ENCODE results near the gene NCAM2.
A peak's percentile ranks its signal among the peaks of the same experiment; 100 is the strongest.

Gene NCAM2

DNA sequence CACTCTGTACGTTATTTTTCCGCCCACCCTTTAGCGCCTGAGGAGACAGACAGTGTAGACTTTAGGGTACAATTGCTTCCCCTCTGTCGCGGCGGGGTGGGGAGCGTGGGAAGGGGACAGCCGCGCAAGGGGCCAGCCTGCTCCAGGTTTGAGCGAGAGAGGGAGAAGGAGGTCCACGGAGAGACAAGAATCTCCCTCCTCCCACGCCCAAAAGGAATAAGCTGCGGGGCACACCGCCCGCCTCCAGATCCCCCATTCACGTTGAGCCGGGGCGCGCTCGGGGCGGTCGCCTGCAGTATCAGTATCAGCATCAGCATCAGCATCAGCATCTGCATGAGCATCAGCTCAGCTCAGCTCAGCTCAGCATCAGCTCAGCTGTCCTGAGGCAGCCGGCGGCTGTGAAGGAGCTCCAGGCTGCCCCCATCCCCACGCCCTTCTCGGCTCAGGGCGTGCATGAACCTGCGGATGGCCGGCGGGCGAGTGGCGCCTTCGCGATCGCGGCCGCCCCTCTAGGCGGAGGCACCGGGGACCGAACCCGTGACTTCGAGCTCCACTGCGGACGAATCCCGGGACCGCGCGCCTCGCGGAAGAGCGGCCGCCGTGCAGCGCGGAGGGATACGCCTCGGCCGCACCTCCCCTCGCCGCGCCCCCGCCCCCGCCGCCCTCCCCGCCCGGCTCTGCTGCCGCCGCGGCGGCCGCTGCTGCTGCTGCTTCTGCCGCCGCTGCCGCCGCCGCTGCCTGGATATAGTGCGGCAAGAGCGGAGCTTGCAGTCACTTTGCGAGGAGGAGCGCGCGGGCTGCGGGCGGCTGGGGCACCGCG is at the start of gene NCAM2:
Gene NCAM2, plus strand, starts transcription at position 774 of the 820 bp plus-strand sequence.
- peak; percentile 57 for DNase-seq (ENCODE audit: low read depth)
- H3K4me3 ChIP-seq (ENCODE audit: low read length): peak within 1 kb of the TSS; percentile 36
- TF ChIP-seq, protein P1, sequence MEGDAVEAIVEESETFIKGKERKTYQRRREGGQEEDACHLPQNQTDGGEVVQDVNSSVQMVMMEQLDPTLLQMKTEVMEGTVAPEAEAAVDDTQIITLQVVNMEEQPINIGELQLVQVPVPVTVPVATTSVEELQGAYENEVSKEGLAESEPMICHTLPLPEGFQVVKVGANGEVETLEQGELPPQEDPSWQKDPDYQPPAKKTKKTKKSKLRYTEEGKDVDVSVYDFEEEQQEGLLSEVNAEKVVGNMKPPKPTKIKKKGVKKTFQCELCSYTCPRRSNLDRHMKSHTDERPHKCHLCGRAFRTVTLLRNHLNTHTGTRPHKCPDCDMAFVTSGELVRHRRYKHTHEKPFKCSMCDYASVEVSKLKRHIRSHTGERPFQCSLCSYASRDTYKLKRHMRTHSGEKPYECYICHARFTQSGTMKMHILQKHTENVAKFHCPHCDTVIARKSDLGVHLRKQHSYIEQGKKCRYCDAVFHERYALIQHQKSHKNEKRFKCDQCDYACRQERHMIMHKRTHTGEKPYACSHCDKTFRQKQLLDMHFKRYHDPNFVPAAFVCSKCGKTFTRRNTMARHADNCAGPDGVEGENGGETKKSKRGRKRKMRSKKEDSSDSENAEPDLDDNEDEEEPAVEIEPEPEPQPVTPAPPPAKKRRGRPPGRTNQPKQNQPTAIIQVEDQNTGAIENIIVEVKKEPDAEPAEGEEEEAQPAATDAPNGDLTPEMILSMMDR (IDR thresholded peaks at IDR 0.05; ENCODE audit: insufficient read depth, low read depth, low read length, missing control alignments): no peak

DNA sequence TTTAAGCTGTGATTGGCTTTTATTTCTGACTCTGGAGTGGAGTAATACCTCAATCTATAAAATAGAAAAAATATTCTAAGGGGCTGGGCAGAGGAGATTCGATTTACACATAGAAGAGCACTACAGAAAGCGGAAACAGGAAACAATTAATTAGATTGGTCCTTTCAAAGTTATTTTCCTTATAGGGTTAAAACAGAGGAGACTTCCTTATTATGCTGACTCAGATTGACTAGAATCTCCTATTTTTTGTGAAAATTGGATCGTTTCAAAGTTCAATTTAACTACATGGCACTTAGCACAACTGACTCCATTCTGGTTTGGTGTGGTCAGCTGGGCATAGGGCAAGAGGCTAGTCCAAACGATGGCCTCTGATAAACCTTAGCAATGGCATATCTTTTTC is 48.3 kb upstream of the NCAM2 start:
- H3K4me3 ChIP-seq (ENCODE audit: low read length): no peak overlapping the region
- no peak for DNase-seq (ENCODE audit: low read depth)
- TF ChIP-seq, protein P1 (IDR thresholded peaks at IDR 0.05; ENCODE audit: insufficient read depth, low read depth, low read length, missing control alignments): no peak

DNA sequence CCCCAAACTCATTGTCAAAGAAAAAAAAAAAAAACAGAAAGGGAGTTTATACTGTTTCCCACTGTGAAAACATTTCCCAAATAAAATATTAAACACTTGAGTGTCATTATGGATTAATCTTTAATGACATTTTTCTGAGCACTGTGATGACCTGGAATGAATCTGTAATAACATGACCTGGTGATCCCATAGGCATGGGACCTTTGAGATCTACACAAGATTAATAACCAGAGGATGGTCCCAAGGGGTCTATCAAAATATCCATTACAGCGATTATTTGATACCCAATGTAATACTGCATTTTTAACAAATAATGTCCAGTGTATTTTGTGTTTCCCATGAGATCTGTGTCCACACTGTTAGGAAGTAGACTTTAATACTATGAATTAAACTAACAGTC is 32.4 kb upstream of the NCAM2 start:
- no peak overlapping the region for H3K4me3 ChIP-seq (ENCODE audit: low read length)
- TF ChIP-seq, protein P1 (IDR thresholded peaks at IDR 0.05; ENCODE audit: insufficient read depth, low read depth, low read length, missing control alignments): no peak
- no peak for DNase-seq (ENCODE audit: low read depth)

DNA sequence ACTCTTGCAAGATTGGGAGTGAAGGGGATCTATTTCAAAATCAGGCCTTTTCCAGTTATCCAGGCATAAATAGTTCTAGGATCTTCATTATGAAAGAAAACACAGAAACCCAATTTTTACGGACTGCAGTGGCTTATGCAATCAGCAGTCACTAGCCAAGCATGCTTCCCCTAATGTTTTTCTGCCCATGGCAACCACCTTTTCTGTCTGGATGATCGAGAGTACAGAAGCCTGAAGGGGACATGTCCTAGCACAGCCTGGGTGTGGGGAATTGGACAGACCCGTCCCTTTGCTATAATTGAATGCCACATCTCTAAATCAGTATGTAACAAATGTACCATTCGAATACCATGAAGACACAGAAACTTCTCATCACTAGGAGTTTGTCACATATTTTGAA is 29.8 kb upstream of the NCAM2 start:
- no peak overlapping the region for H3K4me3 ChIP-seq (ENCODE audit: low read length)
- DNase-seq (ENCODE audit: low read depth): no peak
- TF ChIP-seq, protein P1 (IDR thresholded peaks at IDR 0.05; ENCODE audit: insufficient read depth, low read depth, low read length, missing control alignments): no peak

DNA sequence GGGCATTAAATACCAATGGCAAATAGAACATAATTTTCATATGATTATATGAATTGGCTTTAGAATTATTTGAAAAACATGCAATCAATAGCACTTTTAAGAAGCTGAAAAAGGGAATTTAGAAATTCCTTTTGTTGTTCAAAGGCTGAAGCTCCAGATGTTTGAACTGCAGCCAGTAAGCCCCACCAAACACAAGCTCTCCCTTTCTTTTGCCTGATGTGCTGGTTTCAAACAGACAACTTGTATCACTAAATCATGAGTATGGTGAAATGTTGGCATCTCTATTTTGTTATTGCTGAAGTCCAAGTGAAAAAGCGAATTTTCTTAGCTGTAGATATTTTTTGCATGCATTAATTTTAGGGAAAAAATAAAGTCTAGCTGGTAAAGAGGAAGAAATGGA is 27.5 kb upstream of the NCAM2 start:
- H3K4me3 ChIP-seq (ENCODE audit: low read length): no peak overlapping the region
- TF ChIP-seq, protein P1 (IDR thresholded peaks at IDR 0.05; ENCODE audit: insufficient read depth, low read depth, low read length, missing control alignments): no peak
- DNase-seq (ENCODE audit: low read depth): no peak

DNA sequence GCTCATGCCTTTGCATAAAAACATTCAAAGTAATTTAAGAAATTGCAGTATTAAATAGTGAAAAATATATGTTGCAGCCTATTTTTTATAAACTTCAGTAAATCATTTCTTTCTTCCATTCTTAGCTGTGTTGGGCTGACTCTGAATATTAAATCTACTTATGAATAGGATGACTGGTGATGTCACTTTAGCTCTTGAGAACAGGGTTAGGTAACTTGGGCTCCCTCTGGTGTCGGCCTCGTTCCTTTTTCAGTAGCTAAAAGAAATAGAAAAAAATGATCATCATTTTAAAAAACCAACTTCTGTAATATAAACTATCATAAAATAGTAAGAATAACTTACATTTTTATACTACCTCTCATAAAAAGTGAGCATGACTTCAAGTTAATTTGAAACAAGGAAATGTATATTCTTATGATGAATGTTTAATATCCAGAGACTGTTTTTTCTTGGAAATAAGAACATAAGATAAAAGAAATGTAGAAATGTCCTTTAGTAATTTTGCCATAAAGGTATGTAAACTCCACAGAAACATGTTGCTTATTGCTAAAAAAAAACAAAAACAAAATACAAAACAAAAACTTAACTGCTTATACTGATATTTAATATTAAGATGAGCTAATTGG is 26.8 kb upstream of the NCAM2 start:
- DNase-seq (ENCODE audit: low read depth): peak; percentile 52
- TF ChIP-seq, protein P1 (IDR thresholded peaks at IDR 0.05; ENCODE audit: insufficient read depth, low read depth, low read length, missing control alignments): peak; percentile 33
- no peak overlapping the region for H3K4me3 ChIP-seq (ENCODE audit: low read length)
